ENCODE results near the gene TRPM6.

DNA sequence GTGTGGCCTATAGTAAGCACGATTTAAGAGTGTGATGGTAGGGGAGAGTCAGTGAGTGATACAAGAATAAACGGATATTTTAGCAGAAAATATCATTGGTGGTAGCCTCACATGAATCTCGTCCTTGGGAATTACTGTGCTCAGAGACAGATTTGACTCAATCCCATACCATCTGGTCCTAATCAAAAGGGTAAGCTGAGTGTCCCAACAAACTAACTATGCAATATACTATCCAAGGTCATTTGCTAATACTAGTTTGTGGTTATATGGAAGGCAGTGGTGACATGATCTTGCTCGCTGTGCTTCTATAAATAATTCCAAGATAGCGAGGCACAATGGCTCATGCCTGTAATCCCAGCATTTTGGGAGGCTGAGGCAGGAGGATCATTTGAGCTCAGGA is 103.2 kb downstream of the TRPM6 start:
- no peak for TF ChIP-seq POLR2AphosphoS5 (IDR thresholded peaks at IDR 0.05; ENCODE audit: low read depth, low read length)
- TF ChIP-seq POLR2A (IDR thresholded peaks at IDR 0.05; ENCODE audit: low read depth, low read length), result no peak
- no peak for TF ChIP-seq SPI1 (IDR thresholded peaks at IDR 0.05; ENCODE audit: low read depth, low read length)
- no peak for TF ChIP-seq POU2F2 (IDR thresholded peaks at IDR 0.05; ENCODE audit: low read depth, low read length)
- no peak for TF ChIP-seq TAF1 (IDR thresholded peaks at IDR 0.05; ENCODE audit: low read depth, low read length)

All from GM12891 (cell line).